BE2C (cell line): ENCODE results near the gene ARHGAP12.
A peak's percentile ranks its signal among the peaks of the same experiment; 100 is the strongest.

ENCODE experiments used
- DNase-seq: peaks from one replicate; pipeline ENCODE4 v3.0.0-alpha.2; 2020
- H3K27me3 ChIP-seq: fragments of 250-450 bp; sonication (Bioruptor Pico); 2 replicates; pipeline ENCODE4 v1.5.1; 2020; ENCODE audit warnings: mild to moderate bottlenecking
- H3K36me3 ChIP-seq: fragments of 250-450 bp; sonication (Bioruptor Pico); 2 replicates; pipeline ENCODE4 v1.5.1; 2020; ENCODE audit warnings: mild to moderate bottlenecking
- H3K4me1 ChIP-seq: fragments of 250-450 bp; sonication (Bioruptor Pico); 2 replicates; pipeline ENCODE4 v1.5.1; 2020
- H3K4me3 ChIP-seq: 2 replicates; pipeline ENCODE4 v1.5.1; 2011; ENCODE audit warnings: low read depth, low read length
- H3K9me3 ChIP-seq: fragments of 250-450 bp; sonication (Bioruptor Pico); 2 replicates; pipeline ENCODE4 v1.5.1; 2020
- TF ChIP-seq, protein P1 (sequence below): IDR thresholded peaks from 2 replicates; pipeline ENCODE4 v1.5.1; 2012; ENCODE audit warnings: mild to moderate bottlenecking, low read depth, low read length

The ARHGAP12 gene

DNA sequence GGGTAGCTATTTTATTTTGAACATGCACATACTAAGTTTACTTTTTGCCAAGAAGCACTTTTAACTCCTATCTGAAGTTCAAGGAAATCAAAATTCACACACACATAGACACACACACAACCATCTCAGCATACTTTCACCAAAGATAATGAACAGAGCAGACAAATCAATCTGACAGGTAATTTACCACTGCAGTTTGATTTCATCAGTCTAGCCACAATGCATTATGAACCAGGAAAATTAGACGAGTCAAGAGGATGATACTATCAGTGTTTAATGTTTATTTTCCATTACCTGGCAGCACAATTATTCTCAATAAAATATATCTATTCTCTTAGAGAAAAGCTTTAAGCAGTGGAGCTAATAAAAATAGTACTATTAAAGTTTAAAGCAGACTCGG is 147.9 kb downstream of the ARHGAP12 start:
- Histone ChIP-seq H3K4me3 (no peak overlapping the region), H3K36me3 (no peaks in the 10 kb centered on the region), H3K9me3 (no peaks in the 10 kb centered on the region), H3K27me3 (no peaks in the 10 kb centered on the region), H3K4me1 (peaks cover 15% of the 10 kb centered on the region)
- no peak for DNase-seq
- TF ChIP-seq, protein P1, sequence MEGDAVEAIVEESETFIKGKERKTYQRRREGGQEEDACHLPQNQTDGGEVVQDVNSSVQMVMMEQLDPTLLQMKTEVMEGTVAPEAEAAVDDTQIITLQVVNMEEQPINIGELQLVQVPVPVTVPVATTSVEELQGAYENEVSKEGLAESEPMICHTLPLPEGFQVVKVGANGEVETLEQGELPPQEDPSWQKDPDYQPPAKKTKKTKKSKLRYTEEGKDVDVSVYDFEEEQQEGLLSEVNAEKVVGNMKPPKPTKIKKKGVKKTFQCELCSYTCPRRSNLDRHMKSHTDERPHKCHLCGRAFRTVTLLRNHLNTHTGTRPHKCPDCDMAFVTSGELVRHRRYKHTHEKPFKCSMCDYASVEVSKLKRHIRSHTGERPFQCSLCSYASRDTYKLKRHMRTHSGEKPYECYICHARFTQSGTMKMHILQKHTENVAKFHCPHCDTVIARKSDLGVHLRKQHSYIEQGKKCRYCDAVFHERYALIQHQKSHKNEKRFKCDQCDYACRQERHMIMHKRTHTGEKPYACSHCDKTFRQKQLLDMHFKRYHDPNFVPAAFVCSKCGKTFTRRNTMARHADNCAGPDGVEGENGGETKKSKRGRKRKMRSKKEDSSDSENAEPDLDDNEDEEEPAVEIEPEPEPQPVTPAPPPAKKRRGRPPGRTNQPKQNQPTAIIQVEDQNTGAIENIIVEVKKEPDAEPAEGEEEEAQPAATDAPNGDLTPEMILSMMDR: no peak

DNA sequence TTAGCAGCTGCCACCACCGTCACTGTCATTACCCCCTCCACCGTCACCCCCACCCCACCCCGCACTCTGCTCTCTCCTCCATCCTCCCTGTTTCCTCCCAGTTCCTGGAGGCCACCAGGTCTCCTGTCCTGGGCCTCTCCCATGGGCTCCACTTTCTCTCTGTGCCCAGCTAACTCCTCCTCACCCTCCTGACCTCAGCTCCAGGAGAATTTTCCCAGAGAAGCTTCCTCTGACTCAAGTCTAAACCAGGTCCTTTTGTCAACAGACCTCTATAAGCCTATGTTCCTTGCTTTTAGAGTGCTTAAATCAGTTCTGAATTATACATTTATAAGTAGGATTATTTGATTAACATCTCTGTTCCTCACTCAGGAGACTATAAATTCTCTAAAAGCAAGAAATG is 150.0 kb downstream of the ARHGAP12 start:
- Histone ChIP-seq H3K4me1 (peaks cover 15% of the 10 kb centered on the region), H3K4me3 (no peak overlapping the region), H3K9me3 (no peaks in the 10 kb centered on the region), H3K27me3 (no peaks in the 10 kb centered on the region), H3K36me3 (no peaks in the 10 kb centered on the region)
- no peak for DNase-seq
- TF ChIP-seq, protein P1: no peak

DNA sequence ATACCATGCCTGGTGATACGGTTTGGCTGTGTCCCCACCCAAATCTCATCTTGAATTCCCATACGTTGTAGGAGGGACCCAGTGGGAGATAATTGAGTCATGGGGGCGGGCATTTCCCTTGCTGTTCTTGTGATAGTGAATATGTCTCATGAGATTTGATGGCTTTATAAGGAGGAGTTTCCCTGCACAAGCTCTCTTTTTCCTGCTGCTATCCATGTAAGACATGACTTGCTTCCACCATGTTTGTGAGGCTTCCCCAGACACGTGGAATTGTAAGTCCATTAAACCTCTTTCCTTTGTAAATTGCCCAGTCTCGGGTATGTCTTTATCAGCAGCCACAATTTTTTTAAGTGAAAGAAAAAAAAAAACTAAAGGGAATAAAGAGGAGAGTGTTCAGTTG is 152.5 kb downstream of the ARHGAP12 start:
- Histone ChIP-seq H3K4me3 (no peak overlapping the region), H3K9me3 (no peaks in the 10 kb centered on the region), H3K27me3 (no peaks in the 10 kb centered on the region), H3K36me3 (no peaks in the 10 kb centered on the region), H3K4me1 (peaks cover 5% of the 10 kb centered on the region)
- TF ChIP-seq, protein P1: no peak
- no peak for DNase-seq

DNA sequence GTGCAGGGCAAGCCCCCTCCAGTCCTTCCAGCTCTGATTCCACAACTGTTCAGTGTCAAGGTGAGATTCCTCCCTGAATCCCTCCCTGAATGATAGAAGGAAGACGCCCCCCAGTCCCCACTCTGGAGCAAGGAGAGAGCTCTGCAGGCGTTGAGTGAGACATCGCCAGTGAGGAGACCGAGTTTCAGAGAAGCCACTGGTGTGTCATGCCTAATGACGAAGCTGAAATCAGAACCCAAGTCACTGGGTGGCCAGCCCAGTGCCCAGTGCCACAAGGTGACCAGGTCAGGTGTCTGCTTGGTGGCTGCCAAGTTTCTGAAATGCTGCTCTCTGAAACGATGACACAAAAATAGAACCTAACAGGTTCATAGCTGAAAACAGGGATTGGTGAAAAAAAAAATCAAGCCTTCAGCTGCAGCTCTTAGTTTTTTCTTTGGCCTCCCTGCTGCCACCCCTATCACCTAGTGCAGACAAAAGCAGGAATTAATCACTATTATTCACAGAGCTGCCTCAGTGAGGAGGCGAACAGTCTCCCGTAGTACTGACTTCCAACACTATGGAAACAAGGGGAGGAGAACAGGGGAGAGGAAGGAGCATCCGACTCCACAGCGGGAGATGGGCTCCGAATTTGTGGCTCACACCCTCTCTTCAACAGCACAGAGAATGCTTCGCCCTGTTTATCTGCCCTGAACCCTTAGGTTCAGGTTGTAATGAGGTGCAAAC is 153.5 kb downstream of the ARHGAP12 start:
- Histone ChIP-seq H3K9me3 (no peaks in the 10 kb centered on the region), H3K4me3 (no peak overlapping the region), H3K27me3 (no peaks in the 10 kb centered on the region), H3K4me1 (no peaks in the 10 kb centered on the region; the same call in 1 of the 2 replicates), H3K36me3 (no peaks in the 10 kb centered on the region)
- TF ChIP-seq, protein P1: no peak
- DNase-seq: no peak

DNA sequence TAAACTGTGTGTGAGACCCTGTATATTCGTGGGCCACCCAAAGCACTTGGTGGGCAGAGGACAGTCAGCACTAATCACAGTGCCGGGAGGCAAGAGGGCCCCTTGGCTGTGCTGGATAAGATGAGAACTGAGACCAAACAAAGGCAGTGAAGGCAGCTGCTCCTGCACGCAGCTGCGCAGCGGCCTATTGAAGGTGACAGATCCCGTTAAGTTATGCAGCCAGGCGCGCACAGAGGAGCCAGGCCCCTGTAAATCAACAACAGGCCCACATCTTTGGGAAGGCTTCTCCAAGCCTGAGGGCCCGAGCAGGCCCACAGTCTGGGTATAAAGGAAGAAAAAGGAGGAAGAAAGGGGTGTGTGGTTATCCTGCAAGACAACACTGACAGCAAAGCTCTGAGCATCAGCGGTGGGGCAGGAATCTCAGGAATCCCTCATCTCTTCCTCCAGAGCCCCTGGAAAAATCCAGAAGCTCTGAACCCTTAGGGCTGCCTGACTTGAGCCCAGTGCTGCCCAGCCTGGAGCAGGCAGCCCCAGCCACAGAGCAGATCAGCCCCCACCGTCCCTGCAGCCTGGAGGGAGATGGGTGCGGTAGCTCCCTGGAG is 154.2 kb downstream of the ARHGAP12 start:
- no peaks in the 10 kb centered on the region for H3K27me3 ChIP-seq
- no peaks in the 10 kb centered on the region for H3K36me3 ChIP-seq
- TF ChIP-seq, protein P1: no peak
- no peaks in the 10 kb centered on the region; the same call in 1 of the 2 replicates for H3K4me1 ChIP-seq
- H3K4me3 ChIP-seq: no peak overlapping the region
- no peaks in the 10 kb centered on the region for H3K9me3 ChIP-seq
- DNase-seq: peak; percentile 51

DNA sequence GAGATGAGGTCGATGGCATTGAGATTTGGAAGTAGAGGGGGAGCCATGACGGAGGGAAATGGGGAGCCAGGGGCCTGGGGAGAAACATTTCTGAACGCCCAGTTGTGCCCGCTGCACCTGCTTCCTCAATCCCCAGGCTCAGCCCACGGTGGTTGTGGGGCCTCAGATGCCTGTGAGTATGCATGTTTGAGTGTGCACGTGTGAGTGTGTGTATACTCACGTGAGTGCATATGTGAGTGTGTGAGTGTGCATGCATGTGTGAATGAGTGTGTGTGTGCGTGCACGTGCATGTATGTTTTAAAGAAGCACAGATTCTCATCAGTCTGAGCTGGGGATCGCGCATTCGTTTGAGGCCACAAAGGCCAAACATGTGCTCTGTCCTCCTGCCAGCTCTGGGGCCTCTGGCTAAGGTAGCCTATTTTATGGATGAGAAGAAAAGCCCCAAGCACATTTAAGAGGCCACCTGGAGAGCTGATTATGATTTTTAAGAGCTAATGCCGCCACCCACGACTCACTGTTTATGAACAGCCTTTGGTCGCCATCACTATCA is 154.8 kb downstream of the ARHGAP12 start:
- H3K4me1 ChIP-seq: no peaks in the 10 kb centered on the region; the same call in 1 of the 2 replicates
- no peaks in the 10 kb centered on the region for H3K9me3 ChIP-seq
- no peak overlapping the region for H3K4me3 ChIP-seq
- DNase-seq: no peak
- H3K27me3 ChIP-seq: no peaks in the 10 kb centered on the region
- TF ChIP-seq, protein P1: no peak
- no peaks in the 10 kb centered on the region for H3K36me3 ChIP-seq
